ENCODE results near the gene PLCXD3.

DNA sequence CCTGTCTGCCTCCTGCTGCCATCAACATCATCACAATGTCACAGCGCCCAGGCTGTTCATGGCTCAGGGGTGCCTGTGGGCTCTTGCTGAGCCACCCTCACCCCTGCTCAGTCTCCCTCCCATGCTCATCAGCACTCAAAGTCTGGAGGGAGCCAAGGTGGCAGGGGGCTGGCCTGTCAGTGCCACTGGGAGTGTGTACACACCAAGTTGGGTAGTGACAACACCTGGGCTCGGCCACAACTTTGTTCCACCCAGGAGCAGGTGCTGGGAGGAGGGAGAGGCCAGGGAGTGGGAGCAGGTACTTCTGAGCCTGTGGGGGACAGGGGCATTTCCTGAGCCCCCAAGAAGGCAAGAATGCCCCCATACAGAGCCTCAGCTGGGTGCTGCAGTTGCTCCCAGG is 219.6 kb downstream of the PLCXD3 start:
- TF ChIP-seq, protein P1, sequence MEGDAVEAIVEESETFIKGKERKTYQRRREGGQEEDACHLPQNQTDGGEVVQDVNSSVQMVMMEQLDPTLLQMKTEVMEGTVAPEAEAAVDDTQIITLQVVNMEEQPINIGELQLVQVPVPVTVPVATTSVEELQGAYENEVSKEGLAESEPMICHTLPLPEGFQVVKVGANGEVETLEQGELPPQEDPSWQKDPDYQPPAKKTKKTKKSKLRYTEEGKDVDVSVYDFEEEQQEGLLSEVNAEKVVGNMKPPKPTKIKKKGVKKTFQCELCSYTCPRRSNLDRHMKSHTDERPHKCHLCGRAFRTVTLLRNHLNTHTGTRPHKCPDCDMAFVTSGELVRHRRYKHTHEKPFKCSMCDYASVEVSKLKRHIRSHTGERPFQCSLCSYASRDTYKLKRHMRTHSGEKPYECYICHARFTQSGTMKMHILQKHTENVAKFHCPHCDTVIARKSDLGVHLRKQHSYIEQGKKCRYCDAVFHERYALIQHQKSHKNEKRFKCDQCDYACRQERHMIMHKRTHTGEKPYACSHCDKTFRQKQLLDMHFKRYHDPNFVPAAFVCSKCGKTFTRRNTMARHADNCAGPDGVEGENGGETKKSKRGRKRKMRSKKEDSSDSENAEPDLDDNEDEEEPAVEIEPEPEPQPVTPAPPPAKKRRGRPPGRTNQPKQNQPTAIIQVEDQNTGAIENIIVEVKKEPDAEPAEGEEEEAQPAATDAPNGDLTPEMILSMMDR (conservative IDR thresholded peaks at IDR 0.05) = no peak
- no peak for TF ChIP-seq EZH2 (IDR thresholded peaks at IDR 0.05; ENCODE audit: low read depth)

Data from PC-9 (cell line).